BLaER1 (cell line): ENCODE results near the gene EHD2.
A peak's percentile ranks its signal among the peaks of the same experiment; 100 is the strongest.
"Not testable (repeated sequence)": the region's sequence is repeated elsewhere in the genome, so short reads cannot be mapped to it uniquely, and the experiment has no call there.

Experiments
- H3K27ac ChIP-seq: shearing (Covaris generic); formaldehyde crosslinking; 2 replicates; pipeline ENCODE4 v1.8.1; 2022
- H3K27me3 ChIP-seq: shearing (Covaris generic); formaldehyde crosslinking; 2 replicates; pipeline ENCODE4 v1.8.1; 2022
- H3K36me3 ChIP-seq: shearing (Covaris generic); formaldehyde crosslinking; 2 replicates; pipeline ENCODE4 v1.8.1; 2022
- H3K4me1 ChIP-seq: shearing (Covaris generic); formaldehyde crosslinking; 2 replicates; pipeline ENCODE4 v1.8.1; 2022
- H3K4me2 ChIP-seq: shearing (Covaris generic); formaldehyde crosslinking; 2 replicates; pipeline ENCODE4 v1.8.1; 2022
- H3K4me3 ChIP-seq: shearing (Covaris generic); formaldehyde crosslinking; 2 replicates; pipeline ENCODE4 v1.8.1; 2022
- H3K9ac ChIP-seq: shearing (Covaris generic); formaldehyde crosslinking; 2 replicates; pipeline ENCODE4 v1.8.1; 2022
- H3K9me3 ChIP-seq: shearing (Covaris generic); formaldehyde crosslinking; 2 replicates; pipeline ENCODE4 v1.8.1; 2022
- H4K20me1 ChIP-seq: shearing (Covaris generic); formaldehyde crosslinking; 2 replicates; pipeline ENCODE4 v1.8.1; 2022
- Cebpa-rat ChIP-seq: shearing (Covaris generic); IDR thresholded peaks from 2 replicates; pipeline ENCODE4 v1.8.1; 2022

EHD2 gene

GRCh38 chr19:47726467-47726866 lies 13.2 kb downstream of the EHD2 start:
- H3K4me1 ChIP-seq = peaks cover 27% of the 10 kb centered on the region

GRCh38 chr19:47728295-47728694 lies 15.1 kb downstream of the EHD2 start:
- H3K4me1 ChIP-seq = peaks cover 27% of the 10 kb centered on the region
- not testable (repeated sequence) for H3K27ac ChIP-seq, H3K36me3 ChIP-seq, H3K9ac ChIP-seq, H3K4me3 ChIP-seq, H4K20me1 ChIP-seq, H3K9me3 ChIP-seq, H3K4me2 ChIP-seq, H3K27me3 ChIP-seq

More at GRCh38 chr19:47726467-47726866, 13.2 kb downstream of the EHD2 start:
- no peak for TF ChIP-seq Cebpa-rat
- Histone ChIP-seq H3K27ac (no peak overlapping the region), H3K4me3 (no peak overlapping the region), H4K20me1 (no peaks in the 10 kb centered on the region), H3K4me2 (0 out of 2 replicates have a peak overlapping the region, but pooled peaks have one; percentile 17), H3K9me3 (no peaks in the 10 kb centered on the region), H3K27me3 (0 out of 2 replicates have a peak, but pooled peaks cover 3% of the 10 kb centered on the region), H3K36me3 (no peaks in the 10 kb centered on the region), H3K9ac (no peak overlapping the region)

GRCh38 chr19:47729468-47729798 lies 16.2 kb downstream of the EHD2 start:
- Histone ChIP-seq H3K9me3 (no peaks in the 10 kb centered on the region), H3K9ac (peak overlapping the region; percentile 2; the same call in 1 of the 2 replicates), H3K4me3 (peak overlapping the region; percentile 53; the same call in 1 of the 2 replicates), H3K4me1 (peaks cover 27% of the 10 kb centered on the region), H4K20me1 (no peaks in the 10 kb centered on the region), H3K27me3 (0 out of 2 replicates have a peak, but pooled peaks cover 3% of the 10 kb centered on the region), H3K4me2 (peak overlapping the region; percentile 75), H3K27ac (peak overlapping the region; percentile 53; the same call in 1 of the 2 replicates), H3K36me3 (no peaks in the 10 kb centered on the region)
- no peak for TF ChIP-seq Cebpa-rat

GRCh38 chr19:47729799-47730520 lies 16.7 kb downstream of the EHD2 start:
- Histone ChIP-seq H4K20me1 (no peaks in the 10 kb centered on the region), H3K27ac (peak overlapping the region; percentile 53; the same call in 1 of the 2 replicates), H3K4me3 (peak overlapping the region; percentile 53; the same call in 1 of the 2 replicates)

GRCh38 chr19:47730521-47730889 lies 17.3 kb downstream of the EHD2 start:
- Histone ChIP-seq H3K27ac (no peak overlapping the region; the same call in 1 of the 2 replicates), H3K27me3 (0 out of 2 replicates have a peak, but pooled peaks cover 3% of the 10 kb centered on the region), H3K4me2 (peak overlapping the region; percentile 75), H3K36me3 (no peaks in the 10 kb centered on the region), H3K4me3 (no peak overlapping the region), H3K4me1 (peaks cover 27% of the 10 kb centered on the region), H4K20me1 (no peaks in the 10 kb centered on the region), H3K9me3 (no peaks in the 10 kb centered on the region), H3K9ac (no peak overlapping the region)
- TF ChIP-seq Cebpa-rat = no peak

More at GRCh38 chr19:47729799-47730520, 16.7 kb downstream of the EHD2 start:
- 0 out of 2 replicates have a peak, but pooled peaks cover 3% of the 10 kb centered on the region for H3K27me3 ChIP-seq
- no peaks in the 10 kb centered on the region for H3K36me3 ChIP-seq
- H3K9me3 ChIP-seq = no peaks in the 10 kb centered on the region
- H3K4me2 ChIP-seq = peak overlapping the region; percentile 75
- TF ChIP-seq Cebpa-rat = no peak
- peak overlapping the region; percentile 2; the same call in 1 of the 2 replicates for H3K9ac ChIP-seq
- H3K4me1 ChIP-seq = peaks cover 27% of the 10 kb centered on the region

GRCh38 chr19:47730910-47731309 lies 17.7 kb downstream of the EHD2 start:
- 0 out of 2 replicates have a peak, but pooled peaks cover 3% of the 10 kb centered on the region for H3K27me3 ChIP-seq
- no peaks in the 10 kb centered on the region for H3K36me3 ChIP-seq
- no peak overlapping the region; the same call in 1 of the 2 replicates for H3K4me2 ChIP-seq
- TF ChIP-seq Cebpa-rat = no peak
- H3K4me1 ChIP-seq = peaks cover 27% of the 10 kb centered on the region
- no peak overlapping the region for H3K9ac ChIP-seq
- no peak overlapping the region for H3K27ac ChIP-seq
- H3K9me3 ChIP-seq = no peaks in the 10 kb centered on the region
- H3K4me3 ChIP-seq = no peak overlapping the region
- no peaks in the 10 kb centered on the region for H4K20me1 ChIP-seq

- Histone ChIP-seq H3K9ac (no peak overlapping the region), H3K4me1 (peaks cover 14% of the 10 kb centered on the region), H3K4me2 (no peak overlapping the region), H3K9me3 (no peaks in the 10 kb centered on the region), H3K27ac (no peak overlapping the region), H3K27me3 (no peaks in the 10 kb centered on the region), H3K36me3 (no peaks in the 10 kb centered on the region), H3K4me3 (no peak overlapping the region), H4K20me1 (no peaks in the 10 kb centered on the region)
- no peak for TF ChIP-seq Cebpa-rat
Measured at GRCh38 chr19:47735131-47735530, 21.9 kb downstream of the EHD2 start.

- no peaks in the 10 kb centered on the region for H4K20me1 ChIP-seq
- peaks cover 61% of the 10 kb centered on the region for H3K4me1 ChIP-seq
- no peak overlapping the region for H3K27ac ChIP-seq
- H3K4me3 ChIP-seq = no peak overlapping the region
- no peak for TF ChIP-seq Cebpa-rat
- H3K36me3 ChIP-seq = no peaks in the 10 kb centered on the region
- no peaks in the 10 kb centered on the region for H3K27me3 ChIP-seq
- H3K9ac ChIP-seq = 0 out of 2 replicates have a peak overlapping the region, but pooled peaks have one; percentile 10
- peak overlapping the region; percentile 84 for H3K4me2 ChIP-seq
- no peaks in the 10 kb centered on the region for H3K9me3 ChIP-seq
Measured at GRCh38 chr19:47740866-47741519, 27.8 kb downstream of the EHD2 start.

- Histone ChIP-seq H3K27ac (no peak overlapping the region), H3K36me3 (peaks cover 2% of the 10 kb centered on the region), H3K9me3 (no peaks in the 10 kb centered on the region), H3K9ac (no peak overlapping the region), H3K4me2 (peak overlapping the region; percentile 84), H3K4me1 (peaks cover 68% of the 10 kb centered on the region), H3K4me3 (no peak overlapping the region), H4K20me1 (peaks cover 6% of the 10 kb centered on the region), H3K27me3 (no peaks in the 10 kb centered on the region)
- TF ChIP-seq Cebpa-rat = no peak
Measured at GRCh38 chr19:47741544-47742140, 28.4 kb downstream of the EHD2 start.

GRCh38 chr19:47742634-47743033 lies 29.4 kb downstream of the EHD2 start:
- H3K36me3 ChIP-seq = peaks cover 12% of the 10 kb centered on the region
- H3K4me2 ChIP-seq = peak overlapping the region; percentile 84
- 0 out of 2 replicates have a peak overlapping the region, but pooled peaks have one; percentile 69 for H3K27ac ChIP-seq
- H3K9me3 ChIP-seq = no peaks in the 10 kb centered on the region
- no peak overlapping the region for H3K4me3 ChIP-seq
- peaks cover 11% of the 10 kb centered on the region for H4K20me1 ChIP-seq
- H3K27me3 ChIP-seq = no peaks in the 10 kb centered on the region
- TF ChIP-seq Cebpa-rat = no peak
- H3K4me1 ChIP-seq = peaks cover 77% of the 10 kb centered on the region
- no peak overlapping the region for H3K9ac ChIP-seq
